GM12878 (cell line): ENCODE measurements around the gene SLC39A6.

Experiments used
- EP300 ChIP-seq, 2 experiments: fragments of 150-350 bp in 1 of 2; IDR thresholded peaks; 2 replicates each; pipeline ENCODE4 v1.6.1; 2011 to 2012; ENCODE audit warnings: low read depth in 2 of 2, low read length in 2 of 2, borderline replicate concordance in 1 of 2, improper control_type of control experiment in 1 of 2, inconsistent platforms in 1 of 2; ENCODE audit not compliant: control insufficient read depth in 1 of 2
- EZH2 ChIP-seq: IDR thresholded peaks from 2 replicates; pipeline ENCODE4 v1.6.1; 2012; ENCODE audit warnings: low read depth, mild to moderate bottlenecking, control low read depth, inconsistent platforms, low read length, borderline replicate concordance; ENCODE audit not compliant: control insufficient read depth
- LARP7 ChIP-seq: fragments of 450-650 bp; IDR thresholded peaks from 2 replicates; pipeline ENCODE4 v1.6.1; 2017; ENCODE audit warnings: mild to moderate bottlenecking
- PKNOX1 ChIP-seq: fragments of 450-650 bp; IDR thresholded peaks from 2 replicates; pipeline ENCODE4 v1.6.1; 2016; ENCODE audit warnings: mild to moderate bottlenecking
- POLR2AphosphoS5 ChIP-seq: IDR thresholded peaks from 2 replicates; pipeline ENCODE4 v1.6.1; 2011; ENCODE audit warnings: mild to moderate bottlenecking, low read length, inconsistent platforms
- SMARCA5 ChIP-seq: fragments of 450-650 bp; IDR thresholded peaks from 2 replicates; pipeline ENCODE4 v1.6.1; 2017; ENCODE audit warnings: mild to moderate bottlenecking

- TF ChIP-seq SMARCA5 (no peak), POLR2AphosphoS5 (no peak), PKNOX1 (no peak), LARP7 (no peak), EP300 (IDR thresholded peaks at IDR 0.05; ENCODE audit: borderline replicate concordance in 1 of 2, control insufficient read depth in 1 of 2, low read depth in 2 of 2, low read length in 2 of 2) (no peak), EZH2 (no peak)
Observed at GRCh38 chr18:36124841-36125240, 4.3 kb downstream of the SLC39A6 start.
